Stimulated activated CD8-positive, alpha-beta memory T cell treated with anti-CD3 and anti-CD28 coated beads, Interleukin-12 subunit alpha, Interleukin-12 subunit beta, amount 100 ng/mL, for 4 hours (primary cell): ENCODE data around the gene ITGB8.

Source experiments
- DNase-seq: peaks from one replicate; pipeline ENCODE4 v3.0.0-alpha.2; 2020; ENCODE audit warnings: low read depth

The ITGB8 gene

DNA sequence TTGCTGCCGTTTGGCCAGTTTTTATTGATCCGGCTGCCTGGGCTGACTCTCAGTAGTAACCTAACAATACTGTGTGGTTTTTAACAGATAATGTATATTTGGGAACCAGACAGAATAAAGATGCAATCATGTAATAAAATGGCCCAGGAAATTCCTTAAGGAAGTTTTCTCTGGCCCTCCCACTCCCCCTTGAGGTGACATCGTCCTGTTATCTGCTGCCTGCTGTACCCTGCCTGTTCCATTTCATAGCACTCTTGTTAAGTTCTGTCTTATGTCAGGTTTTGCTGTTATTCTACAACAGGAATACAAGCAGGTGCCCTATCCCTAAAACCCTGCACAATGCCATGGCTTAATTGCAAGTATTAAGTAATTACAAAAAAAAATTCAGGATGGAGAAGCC is 12.5 kb downstream of the ITGB8 start:
- no peak for DNase-seq

DNA sequence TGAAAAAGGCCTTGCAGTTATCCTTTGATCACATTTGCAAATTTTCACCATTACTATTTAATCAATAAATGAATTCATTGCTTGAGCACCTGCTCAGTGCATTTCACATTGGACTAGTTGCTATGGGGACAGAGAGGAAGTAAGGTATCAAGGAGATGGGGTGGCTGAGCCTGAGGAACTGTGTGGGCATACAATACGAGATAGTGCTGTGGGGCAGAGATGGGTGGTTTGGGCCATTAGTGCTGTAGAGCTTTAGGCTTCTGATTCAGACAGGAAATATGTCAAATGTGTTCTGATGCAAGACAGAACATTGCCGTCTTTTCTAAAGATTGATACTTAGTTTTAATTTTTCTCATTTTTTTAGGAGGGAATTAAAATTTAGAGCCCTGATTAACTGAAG is 13.2 kb downstream of the ITGB8 start:
- DNase-seq: no peak

DNA sequence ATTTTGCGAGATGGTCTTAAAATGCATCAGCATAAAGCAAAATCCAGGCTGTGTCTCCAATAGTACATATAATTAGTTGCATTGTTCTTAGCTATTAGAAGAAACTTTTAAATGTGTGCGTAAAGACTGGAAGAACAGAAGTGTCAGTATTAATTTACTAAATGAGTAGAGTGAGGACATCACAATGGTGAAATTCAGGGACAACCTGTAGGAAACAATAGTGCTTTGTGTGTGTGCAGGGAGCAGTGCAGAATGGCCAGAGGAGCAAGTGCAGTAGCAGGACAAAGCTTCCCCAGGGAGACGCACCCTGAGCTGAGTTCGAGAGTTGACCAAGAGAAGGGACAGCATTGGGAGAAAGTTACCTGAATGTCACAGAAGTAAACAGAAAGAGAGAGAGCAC is 13.7 kb downstream of the ITGB8 start:
- no peak for DNase-seq

DNA sequence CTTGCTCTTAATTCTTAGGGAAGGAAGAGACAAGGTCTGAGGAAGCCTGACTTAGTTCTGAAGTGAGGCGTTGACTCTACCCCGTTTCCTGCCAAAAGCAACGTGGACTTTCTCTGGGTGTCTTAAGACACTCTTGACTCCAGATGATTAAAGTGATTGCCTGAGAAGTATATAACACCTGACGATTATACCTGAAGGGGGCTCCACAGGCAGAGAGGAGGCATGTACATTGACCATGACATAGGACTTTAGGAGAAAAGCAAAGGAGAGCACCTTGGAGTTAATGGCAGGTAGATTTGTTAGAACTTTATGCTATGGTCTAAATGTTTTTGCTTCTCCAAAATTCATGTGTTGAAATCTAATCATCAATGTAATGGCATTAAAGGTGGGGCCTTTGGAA is 15.9 kb downstream of the ITGB8 start:
- DNase-seq: no peak

DNA sequence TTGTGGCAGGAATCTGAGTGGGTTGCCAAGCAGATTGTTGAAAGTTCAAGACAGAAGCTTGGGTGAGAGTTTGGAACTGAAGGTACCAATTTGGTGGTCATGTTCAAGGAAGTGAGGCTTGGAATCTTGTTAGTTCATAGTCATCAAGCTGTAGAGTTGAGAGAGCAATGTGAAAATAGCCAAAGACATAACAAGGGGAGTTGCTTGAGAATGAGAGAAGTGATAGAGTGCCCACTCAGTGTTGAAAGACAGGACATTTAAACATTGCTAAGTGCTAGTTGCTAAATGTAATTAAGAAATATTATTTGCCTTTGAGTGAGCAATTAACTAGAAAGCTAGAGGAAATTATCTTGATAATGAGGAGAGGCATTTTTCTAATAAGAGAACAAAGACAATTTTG is 17.0 kb downstream of the ITGB8 start:
- DNase-seq: no peak

DNA sequence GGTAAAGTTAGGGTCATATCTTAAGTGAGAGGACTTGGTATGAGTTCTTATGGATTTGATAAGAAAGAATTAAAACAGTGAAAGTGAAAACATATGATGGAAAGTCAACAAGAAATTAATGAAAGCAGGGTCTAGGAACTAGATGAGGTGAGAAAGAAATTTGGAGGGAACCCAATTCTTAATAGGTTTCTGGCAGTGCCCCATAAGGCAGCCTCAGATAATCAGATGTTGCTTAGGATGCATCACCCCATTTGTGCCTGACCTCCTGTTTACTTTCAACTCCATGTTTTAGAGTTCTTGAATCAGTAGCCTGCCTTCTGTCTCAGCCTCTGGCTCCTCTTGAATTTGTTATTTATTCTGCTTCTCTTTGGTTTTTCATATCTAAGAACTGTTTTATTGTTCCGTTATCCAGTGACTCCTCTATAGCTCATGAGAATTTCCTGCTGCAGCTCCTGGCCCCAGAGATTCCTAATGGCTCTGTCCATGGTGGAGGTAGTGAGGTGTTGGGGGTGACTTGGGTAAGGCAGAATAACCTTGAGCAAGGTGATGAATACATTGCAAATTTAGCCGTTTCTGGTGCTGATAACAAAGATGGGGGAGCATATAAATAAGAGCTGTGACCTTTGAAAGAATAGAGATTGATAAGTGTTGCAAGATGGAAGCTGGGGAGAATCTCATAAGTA is 17.6 kb downstream of the ITGB8 start:
- DNase-seq: no peak

DNA sequence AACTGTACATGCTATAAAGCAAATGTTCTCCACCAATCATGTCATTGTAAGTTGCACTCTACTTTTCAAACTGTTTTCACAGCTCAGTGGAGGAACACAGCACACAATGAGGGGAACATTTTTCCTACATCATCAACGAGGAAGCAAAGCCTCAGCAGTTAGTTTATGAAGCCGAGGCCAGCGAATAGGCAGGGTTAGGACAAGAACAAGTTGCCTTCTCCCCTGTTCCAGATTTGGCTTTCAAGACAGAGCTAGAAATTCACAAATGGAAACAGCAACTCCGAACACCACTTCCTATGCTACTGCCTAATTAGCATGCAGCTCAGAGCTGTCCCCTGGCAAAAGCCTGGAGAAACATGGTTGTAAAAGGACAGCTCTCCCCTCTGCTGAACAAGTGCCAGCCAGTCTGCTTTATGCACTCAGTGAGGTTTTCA is 19.8 kb downstream of the ITGB8 start:
- no peak for DNase-seq

DNA sequence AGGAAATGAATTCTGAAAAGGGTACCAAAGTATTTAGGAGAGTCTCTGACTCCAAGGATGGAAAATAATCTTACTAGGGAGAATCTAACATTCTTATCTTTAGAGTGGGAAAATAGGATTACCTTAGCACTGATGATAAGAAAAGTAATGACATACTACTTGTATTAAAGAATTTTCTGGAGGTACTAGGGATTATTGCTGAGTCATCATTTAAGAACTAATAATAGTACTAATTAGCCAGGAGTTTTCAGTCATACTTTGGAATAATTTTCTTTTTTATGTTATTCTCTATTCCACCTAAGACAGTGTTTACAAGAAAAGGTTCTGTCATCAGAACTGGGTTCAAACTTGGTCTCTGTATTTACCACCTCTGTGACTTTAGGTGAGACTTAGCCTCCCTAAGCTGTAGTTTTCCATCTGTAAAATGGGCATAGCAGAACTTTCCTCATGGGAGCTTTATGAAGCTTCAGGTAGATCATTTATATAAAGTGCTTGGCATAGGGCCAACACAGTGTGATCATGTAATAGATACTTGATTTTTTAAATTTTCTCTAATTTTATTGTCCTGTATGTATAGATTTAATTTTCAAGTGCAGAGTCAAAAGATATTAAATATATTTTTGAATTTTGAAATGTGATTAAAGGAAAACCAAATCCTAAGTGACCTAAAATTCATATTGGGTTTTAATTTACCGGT is 20.4 kb downstream of the ITGB8 start:
- DNase-seq: no peak

DNA sequence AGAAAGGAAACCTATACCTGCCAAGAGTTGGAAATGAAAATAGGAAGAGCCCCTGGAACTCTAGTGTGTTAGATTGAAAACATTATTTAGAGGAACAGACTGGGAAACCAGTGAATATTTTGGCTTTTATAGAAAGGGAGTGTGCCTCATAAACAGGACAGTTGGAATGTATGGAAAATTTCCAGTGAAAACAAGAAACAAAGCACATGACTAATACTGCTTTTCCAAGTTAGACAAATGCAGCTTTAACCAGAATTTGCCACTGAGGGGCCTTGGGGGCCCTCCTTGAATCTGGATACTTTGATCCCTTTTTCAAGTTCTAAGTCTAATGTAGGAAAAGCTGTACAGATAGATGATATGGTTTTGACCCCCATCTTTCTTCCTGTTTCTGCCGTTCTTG is 21.2 kb downstream of the ITGB8 start:
- no peak for DNase-seq

DNA sequence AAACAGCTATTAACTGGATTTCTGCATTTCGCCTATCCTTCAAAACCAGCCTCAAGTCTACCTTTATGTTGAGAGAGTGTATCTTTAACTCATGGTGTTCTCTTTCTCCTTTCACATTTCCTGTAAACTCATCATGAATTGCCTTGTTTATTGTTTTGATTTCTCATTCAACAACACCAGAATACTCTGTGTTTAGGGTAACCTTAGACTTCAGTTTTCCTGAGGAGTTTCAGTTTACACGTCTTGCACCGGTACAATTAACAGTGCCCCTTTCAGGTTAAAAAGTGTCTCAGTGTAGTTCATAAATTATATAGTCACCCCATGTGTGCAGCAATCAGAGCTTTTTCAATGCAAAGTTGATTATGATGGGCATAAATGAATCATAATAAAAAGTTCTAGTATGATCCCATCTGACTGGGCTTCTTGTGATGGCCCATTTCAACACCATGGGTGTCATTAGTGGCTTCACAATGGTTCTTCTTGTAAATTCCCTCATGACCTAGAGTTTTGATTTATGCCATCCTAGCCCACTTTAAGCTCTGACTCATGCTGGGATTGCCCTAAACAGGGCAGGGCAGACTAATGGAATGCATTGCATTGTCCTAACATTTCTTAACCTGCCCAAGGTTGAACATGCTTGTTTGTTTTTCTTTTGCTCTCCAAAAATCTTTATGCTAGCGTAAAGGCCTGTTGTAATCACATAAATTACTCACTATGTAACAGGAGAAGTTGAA is 22.0 kb downstream of the ITGB8 start:
- no peak for DNase-seq

DNA sequence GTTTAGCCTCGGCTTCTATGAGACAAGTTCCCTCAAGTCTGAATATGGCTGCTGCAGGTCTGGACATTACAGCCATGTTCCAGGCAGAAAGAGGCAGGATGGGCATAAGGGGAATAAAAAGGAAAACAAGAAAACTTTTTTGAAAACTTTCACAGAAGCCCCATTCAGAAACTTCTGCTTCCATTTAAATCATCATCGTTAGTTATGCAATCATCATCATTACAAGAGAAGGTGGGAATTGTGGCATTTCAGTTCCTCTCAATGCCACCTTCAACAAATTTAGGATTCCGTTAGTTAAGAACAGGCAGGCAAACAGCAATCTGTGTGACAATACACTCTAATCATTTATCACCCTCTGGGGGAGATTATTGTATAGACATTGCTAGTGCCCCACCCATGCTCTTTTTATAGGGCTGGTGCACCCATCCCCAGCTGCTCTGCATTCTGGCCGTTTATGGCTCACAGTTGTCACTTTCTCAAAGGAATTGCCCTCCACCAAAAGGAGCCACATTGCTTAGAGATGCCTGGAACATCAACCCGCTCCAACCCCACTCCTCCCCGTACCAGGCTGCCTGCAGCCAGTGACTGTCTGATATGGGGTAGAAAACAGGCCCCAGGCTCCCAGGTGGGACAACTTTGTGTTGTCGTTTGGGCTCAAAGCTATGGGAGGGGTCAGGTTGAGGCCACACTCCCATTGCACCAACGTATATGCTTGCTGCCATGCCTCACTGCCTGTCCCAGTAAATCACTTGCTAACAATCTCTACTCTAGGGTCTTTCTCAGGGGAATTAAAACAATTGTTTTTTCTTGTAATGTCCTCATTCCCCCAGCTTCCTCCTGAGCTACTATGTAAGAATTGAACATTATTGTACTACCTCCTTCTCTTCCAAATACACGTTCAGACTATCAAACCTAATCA is 24.2 kb downstream of the ITGB8 start:
- DNase-seq: no peak

DNA sequence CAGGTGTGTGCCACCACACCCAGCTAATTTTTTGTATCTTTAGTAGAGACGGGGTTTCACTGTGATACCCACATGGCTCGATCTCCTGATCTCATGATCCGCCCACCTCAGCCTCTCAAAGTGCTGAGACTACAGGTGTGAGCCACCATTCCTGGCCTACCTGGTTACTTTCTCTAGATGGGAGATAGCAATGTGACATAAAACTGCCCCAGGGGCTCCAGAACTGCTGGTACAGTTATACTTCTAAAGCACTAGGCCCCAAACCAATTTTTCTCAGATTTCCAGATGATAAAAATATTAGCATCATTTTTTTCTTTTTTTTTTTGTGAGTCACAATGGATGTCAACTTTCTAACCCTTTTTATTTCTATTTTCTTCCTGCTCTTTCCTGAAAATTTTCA is 27.4 kb downstream of the ITGB8 start:
- no peak for DNase-seq

DNA sequence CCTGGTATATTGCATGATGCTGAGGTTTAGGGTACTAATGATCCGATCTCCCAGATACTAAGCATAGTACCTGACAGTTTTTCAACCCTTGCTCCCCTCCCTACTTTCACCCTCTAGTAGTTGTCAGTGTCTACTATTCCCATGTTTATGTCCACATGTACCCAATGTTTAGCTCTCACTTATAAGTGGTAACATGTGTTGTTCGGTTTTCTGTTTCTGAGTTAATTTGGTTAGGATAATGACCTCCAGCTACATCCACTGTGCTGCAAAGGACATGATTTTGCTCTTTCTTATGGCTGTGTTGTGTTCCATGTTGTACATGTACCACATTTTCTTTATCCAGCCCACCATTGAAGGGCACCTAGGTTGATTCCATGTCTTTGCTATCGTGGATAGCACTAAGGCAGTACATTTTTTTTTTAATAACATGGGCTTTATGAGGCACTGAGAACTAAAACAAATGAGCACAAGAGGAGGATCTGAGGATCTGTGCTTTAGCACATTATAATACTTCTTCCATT is 28.1 kb downstream of the ITGB8 start:
- DNase-seq: no peak

DNA sequence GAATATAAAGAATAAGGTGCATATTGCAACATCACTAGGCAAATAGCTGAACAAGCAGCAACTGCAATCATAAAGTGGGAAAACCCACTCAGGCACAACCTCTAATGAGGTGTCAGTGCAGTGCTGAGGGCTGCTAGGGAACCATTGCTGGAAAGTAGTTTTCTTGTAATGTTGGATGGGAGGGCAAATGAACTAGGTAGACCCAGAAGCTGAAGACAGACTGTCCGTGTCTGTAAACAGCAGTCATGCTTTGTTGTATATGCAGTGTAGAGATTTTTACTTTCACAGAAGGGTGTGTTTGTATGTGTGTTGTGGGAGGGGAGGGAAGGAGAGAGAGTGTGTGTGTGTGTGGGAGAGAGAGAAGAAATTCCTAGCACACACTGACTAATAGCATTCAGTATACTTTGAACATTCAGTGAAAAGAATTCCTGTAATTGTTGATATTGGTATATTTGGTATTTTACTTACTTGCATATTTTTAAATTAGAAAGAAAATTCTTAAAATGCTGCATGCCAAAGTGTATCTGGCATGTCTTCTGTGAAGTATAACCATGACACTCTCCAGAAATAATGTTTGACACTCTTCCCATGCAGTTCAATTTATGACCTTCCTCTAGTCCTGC is 28.8 kb downstream of the ITGB8 start:
- DNase-seq: no peak

DNA sequence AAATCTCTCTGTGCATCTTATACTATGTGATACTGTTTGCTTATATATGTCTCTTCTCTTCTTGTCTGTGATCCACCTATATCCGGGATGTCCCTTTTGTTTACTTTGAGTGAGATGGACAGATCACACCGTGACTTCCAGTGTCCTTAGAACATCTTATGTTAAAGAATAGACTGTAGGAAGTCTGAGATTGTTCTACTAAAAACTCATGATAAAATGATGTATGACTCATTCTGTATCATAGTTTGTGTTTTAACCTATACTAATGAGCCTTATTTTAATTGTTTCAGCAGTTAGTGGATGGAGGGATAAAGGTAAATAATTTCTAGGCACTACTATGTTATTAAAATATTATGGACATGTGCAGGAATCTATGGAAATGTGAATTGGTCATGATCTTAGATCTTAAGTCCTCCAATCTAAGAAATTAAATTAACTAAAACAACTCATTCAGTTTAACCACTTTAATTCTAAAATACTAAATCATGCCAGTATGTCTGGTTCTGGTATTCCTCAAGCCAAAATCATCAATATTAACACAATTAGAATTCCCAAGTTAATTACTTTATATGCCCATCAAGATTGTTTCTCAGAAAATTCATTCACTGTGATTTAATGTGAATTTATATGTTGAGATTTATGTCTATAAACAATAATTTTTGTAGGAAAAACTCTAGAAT is 32.0 kb downstream of the ITGB8 start:
- no peak for DNase-seq

DNA sequence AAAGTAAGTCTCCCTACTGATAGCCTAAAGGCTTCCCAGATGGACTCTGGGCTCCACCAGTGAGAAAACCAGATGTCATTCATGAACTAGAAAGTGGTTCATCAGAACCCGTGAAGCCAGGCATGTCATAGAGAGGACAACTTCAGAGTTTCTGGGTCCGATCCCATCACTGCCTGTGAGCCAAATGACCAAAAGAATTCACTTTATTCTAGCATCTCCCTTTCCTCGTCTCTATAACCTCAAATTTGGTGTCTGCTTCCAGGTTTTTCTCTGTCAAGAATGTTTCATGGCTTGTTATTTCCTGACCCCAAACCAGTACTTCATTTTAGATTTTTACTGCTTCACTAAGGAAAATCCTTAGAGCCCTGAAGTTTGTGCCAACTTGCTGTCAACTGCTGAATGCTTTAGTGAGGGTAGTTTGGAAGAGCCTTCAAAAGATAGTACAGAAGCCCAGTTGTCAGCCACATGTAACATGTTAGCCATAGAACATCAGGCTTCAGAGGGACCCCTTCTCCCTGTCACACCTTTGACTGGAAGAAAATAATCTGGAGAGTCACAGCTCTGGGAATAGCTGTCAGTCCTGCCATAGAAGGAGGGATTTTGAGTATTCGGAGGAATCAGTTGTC is 34.0 kb downstream of the ITGB8 start:
- no peak for DNase-seq

DNA sequence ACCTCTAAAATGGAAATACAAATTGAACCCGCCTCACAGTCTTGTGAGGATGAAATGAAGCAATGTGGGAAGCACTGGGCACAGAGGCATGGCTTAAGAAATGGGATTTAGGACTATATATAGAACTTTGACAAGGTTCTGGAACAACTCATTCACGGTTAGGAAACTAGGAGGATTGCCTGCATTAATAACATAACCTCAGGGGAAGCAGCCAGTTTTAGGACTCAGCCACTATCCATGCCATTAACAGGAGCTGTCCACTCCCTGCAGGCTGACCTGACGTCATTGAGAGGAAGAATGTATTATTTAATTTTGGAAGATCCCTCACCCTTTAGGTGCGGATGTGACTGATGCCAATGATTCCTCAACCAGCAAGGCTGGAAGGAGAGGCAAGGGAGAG is 34.8 kb downstream of the ITGB8 start:
- no peak for DNase-seq

DNA sequence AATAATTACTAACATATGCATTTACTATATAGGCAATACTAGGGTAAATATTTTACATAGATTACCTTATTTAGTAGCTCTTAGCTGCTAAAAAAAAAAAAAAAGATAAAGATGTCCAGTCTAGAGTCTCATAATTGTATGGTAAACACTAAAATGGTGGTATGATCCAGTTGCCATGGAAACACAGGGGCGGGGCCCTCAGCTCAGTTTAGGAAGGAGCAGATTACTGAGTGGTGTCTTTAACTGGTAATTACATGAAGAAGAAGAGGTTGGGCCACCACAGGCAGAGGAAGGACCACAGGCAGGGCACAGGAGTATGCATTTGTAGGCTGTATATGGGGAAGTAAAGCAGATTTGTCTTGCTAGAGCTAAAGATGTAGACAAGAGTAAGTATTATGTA is 43.7 kb downstream of the ITGB8 start:
- DNase-seq: no peak

DNA sequence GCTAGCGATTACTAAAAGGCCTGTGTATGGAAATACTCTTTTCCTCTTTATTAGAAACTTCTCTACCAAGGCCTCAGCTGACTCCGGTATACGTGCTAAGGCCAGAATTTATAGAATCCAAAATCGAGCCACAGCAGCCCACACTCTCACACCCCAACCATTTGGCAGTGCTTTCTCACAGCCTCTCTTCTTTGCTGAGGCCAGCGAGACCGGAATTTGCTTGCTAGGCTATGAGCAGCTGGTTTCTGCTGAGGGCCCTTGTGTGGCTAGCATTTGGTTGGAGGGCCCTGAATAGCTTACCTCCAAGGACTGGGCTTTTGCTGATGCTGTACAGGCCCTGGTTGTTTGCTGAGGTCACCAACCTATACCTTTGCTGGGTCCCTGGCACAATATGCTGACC is 46.1 kb downstream of the ITGB8 start:
- no peak for DNase-seq

DNA sequence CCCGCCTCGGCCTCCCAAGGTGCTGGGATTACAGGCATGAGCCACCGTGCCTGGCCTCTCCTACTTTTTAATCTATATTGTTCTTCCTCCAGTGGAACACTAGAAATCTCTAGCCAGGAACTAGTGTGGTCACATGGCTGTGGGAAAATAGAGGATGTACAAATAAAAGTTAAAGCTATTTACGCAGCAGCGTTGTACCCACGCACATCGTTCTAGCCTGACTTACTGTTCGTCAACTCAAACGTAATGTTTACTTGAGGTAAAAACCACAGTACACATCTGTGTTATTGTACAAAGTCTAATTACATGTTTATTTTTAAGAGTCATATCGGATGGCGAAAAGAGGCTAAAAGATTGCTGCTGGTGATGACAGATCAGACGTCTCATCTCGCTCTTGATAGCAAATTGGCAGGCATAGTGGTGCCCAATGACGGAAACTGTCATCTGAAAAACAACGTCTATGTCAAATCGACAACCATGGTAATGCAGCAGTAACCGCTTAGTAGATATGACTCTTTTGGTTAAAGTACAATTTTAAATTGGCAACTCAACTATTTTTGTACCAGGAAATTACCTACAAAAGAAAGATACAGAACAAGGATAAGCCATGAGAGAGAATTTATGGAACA is 50.8 kb downstream of the ITGB8 start:
- DNase-seq: no peak
